ENCODE data around the gene CPNE6. TPM values are rescaled to one million over a fixed set of nuclear protein-coding genes. Genes with fewer than 3 reads are reported as not detected.

CPNE6 gene
- total RNA-seq, 2 donors from 2014 or later: not detected

DNA sequence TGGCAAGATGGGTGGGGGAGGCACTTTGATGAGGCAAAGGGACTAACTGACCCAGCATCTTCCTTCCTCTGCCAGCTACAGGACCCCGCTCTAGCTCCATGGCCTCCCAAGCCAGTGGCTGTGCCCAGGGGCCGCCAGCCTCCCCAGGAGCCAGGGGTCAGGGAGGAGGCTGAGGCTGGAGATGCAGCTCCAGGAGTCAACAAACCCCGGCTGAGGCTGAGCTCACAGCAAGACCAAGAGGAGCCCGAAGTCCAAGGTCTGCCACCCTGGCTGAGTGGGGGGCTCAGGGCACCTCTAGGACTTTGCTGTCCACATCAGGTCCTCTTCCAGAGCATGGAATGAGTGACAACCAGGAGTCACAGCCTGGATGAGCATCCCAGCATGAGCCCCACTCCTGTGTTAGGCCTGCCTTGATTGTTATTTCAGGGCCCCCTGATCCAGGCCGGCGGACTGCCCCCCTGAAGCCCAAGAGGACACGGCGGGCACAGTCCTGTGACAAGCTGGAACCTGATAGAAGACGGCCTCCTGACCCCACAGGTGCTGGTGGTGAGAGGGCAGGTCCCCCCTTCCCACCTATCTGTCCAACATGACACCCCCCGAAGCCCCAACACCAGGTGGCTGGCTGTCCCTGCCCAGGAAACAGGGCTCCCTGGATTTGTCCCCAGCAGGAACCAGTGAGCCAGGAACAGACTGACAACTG, 2.5 kb upstream of the CPNE6 start:
- no peaks in the 10 kb centered on the region for H3K27me3 ChIP-seq
- peak in 1 of 4 donors; percentile 9 for DNase-seq
- TF ChIP-seq POLR2A (IDR thresholded peaks at IDR 0.05) (no peak), CTCF (IDR thresholded peaks at IDR 0.05) (no peak)
- no peak overlapping the region for H3K27ac ChIP-seq
- H3K4me1 ChIP-seq: peaks cover 11% of the 10 kb centered on the region
- intact Hi-C loops (cut with DNase I): no loop called here
- no peaks in the 10 kb centered on the region for H3K36me3 ChIP-seq (replicated peaks in 1 of 2; ENCODE audit: insufficient read depth in 1 of 2, low read depth in 2 of 2)
- no peak for ATAC-seq
- H3K9me3 ChIP-seq: no peaks in the 10 kb centered on the region
- WGBS, 2 donors: 81 to 85% methylated on average over 5 to 10 of the region's 10 CpGs
- no peak overlapping the region for H3K4me3 ChIP-seq

GRCh38 chr14:24069411-24069735, 2.0 kb upstream of the CPNE6 start:
- H3K9me3 ChIP-seq: no peaks in the 10 kb centered on the region
- DNase-seq (peak in 1 of 4 donors; percentile 11), ATAC-seq (no peak)
- intact Hi-C loops (cut with DNase I): no loop called here
- no peak overlapping the region for H3K4me3 ChIP-seq
- WGBS, 2 donors: 84 to 88% methylated on average over 3 to 6 of the region's 6 CpGs
- peaks cover 16% of the 10 kb centered on the region for H3K4me1 ChIP-seq
- TF ChIP-seq CTCF (IDR thresholded peaks at IDR 0.05) (no peak), POLR2A (IDR thresholded peaks at IDR 0.05) (no peak)
- H3K36me3 ChIP-seq (replicated peaks in 1 of 2; ENCODE audit: insufficient read depth in 1 of 2, low read depth in 2 of 2): no peaks in the 10 kb centered on the region
- no peak overlapping the region for H3K27ac ChIP-seq
- H3K27me3 ChIP-seq: no peaks in the 10 kb centered on the region

DNA sequence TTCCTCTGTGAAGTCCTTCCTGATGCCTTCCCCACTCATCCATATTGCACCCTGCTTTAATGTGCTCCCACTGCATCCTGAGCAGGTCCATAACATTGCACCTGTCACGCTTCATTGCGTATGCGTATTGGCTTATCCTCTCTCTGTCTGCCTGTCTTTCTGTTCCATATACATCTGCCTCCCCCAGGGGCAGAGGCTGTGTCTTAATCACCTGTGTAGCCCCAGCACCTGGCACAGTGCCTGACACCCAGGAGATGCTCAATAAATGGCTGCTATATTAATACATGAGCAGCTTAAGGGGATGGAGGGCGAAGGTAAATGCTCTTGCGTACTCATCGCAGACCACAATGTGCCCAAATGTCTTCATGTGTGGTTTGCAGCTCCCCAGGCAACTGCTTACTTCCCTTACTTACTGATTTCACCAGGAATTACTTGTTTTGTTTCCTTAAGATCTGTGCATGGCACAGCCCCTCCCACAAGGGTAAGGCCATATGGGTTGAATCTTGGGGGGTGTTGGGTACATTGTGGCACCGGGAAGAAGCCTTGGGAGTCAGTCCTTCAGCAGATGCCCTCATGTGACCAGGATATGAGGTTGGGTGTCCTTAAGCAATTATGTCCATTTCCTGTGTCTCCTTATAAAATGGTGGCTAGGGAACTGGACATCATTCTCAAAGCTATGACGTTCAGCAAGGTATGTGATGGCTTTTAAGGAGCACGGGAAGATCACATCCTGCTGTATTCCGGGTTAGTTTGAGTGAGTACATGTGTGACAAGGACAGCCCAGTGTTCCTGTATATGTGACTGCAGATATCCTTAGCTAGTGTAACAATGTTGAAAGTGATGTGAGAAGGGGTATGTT, 848 bp upstream of the CPNE6 start:
- peak in 1 of 4 donors; percentile 7 for DNase-seq

GRCh38 chr14:24071836-24072430, 571 bp downstream of the CPNE6 start:
- 61 to 71% methylated on average over 11 to 12 of the region's 12 CpGs for WGBS, 2 donors
- ATAC-seq: no peak
- Histone ChIP-seq H3K27ac (no peak overlapping the region), H3K4me1 (peaks cover 26% of the 10 kb centered on the region), H3K27me3 (no peaks in the 10 kb centered on the region), H3K4me3 (no peak overlapping the region), H3K36me3 (replicated peaks in 1 of 2; ENCODE audit: insufficient read depth in 1 of 2, low read depth in 2 of 2) (no peaks in the 10 kb centered on the region), H3K9me3 (no peaks in the 10 kb centered on the region)
- TF ChIP-seq POLR2A (IDR thresholded peaks at IDR 0.05) (no peak), CTCF (IDR thresholded peaks at IDR 0.05) (no peak)
- DNase-seq: no peak
- intact Hi-C loops (cut with DNase I): no loop called here

More for the DNA sequence above, 848 bp upstream of the CPNE6 start:
- peaks cover 26% of the 10 kb centered on the region for H3K4me1 ChIP-seq
- H3K36me3 ChIP-seq (replicated peaks in 1 of 2; ENCODE audit: insufficient read depth in 1 of 2, low read depth in 2 of 2): no peaks in the 10 kb centered on the region
- no peaks in the 10 kb centered on the region for H3K27me3 ChIP-seq
- intact Hi-C loops (cut with DNase I): no loop called here
- no peak overlapping the region for H3K27ac ChIP-seq
- WGBS, 2 donors: 81 to 87% methylated on average over 10 of the region's 10 CpGs
- TF ChIP-seq CTCF (IDR thresholded peaks at IDR 0.05) (no peak), POLR2A (IDR thresholded peaks at IDR 0.05) (no peak)
- no peak for ATAC-seq
- H3K9me3 ChIP-seq: no peaks in the 10 kb centered on the region
- H3K4me3 ChIP-seq: no peak overlapping the region
